Left forelimb (tissue), 1 donor: ENCODE results near the gene NPEPPS.

ENCODE experiments used
- DNase-seq: peaks from one replicate; pipeline ENCODE4 v3.0.0-alpha.2; 2018; ENCODE audit warnings: low spot score

Gene NPEPPS

DNA sequence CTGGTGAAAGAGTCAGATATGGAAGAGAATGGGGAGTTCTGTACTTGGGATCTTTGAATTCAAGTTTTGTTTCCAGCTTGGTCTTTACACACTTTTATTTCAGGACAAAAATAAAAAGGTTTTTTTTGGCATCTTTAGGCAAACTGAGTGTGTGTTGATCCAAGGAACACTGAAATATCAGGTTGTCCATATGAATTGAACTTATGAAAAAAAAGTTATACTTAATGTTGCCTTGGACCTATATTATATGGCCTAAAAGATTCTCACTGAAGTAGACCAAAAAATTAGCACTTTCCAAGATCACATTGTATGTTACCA lies 133.7 kb downstream of the NPEPPS start:
- DNase-seq, result no peak

DNA sequence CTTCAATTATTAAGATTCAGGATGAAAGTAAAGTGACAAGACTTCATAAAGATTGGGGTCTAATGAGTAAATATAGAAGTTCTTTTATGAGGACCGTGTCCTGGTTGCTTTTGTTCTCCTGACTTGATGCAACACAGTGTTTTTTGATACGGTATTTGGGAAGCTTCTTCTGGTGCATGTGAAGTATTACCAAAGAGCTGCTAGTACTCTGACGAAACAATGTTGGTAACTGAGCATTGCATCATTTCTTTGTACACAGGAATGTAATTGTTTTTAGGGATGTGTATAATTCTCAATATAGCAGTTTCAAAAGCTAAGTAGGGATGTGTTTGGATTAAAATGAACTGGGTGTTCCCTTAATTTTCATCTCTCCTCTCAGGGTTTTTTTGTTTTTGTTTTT lies 134.7 kb downstream of the NPEPPS start:
- no peak for DNase-seq

DNA sequence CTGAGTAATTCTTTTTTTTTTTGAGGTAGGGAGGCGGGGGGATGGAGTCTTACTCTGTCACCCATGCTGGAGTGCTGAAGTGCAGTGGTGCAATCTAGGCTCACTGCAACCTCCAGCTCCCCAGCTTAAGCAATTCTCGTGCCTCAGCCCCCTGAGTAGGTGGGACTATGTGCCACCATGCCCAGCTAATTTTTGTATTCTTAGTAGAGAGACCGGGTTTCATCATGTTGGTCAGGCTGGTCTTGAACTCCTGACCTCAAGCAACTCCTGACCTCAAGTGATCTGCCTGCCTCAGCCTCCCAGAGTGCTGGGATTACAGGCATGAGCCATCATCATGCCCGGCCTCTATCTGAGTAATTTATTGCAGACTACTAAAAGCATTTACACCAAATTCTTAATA lies 138.2 kb downstream of the NPEPPS start:
- DNase-seq, result no peak

DNA sequence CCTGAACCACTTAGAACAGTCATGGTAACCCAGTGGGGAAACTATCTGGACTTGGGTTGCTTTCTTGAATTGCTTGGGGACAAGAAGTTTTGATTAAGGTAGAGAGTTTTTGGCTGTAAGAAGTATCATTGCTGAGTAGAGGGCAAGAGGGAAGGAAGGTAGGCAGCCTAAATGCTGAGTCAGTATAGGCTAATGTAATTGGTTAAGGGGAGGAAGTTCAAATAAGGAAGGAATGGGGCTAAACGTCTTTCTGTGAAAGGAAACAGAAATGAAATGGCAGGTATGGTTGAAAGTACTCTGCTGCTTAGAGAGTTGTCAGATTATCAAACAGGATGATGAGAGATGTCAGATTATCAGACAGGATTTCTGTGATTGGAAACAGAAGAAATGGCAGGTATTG lies 139.2 kb downstream of the NPEPPS start:
- no peak for DNase-seq
